RWPE1 (cell line): Measurements from ENCODE around the gene CUL9.

Experiments used
- CTCF ChIA-PET: fragments of 350-600 bp; sonication (Branson Sonifier 250); formaldehyde crosslinking; extraction: SDS; loops from one replicate; lab custom pipeline; 2021; lab: Yijun Ruan, JAX
- POLR2A ChIA-PET: fragments of 400-600 bp; formaldehyde crosslinking; extraction: SDS; loops from one replicate; lab custom pipeline; 2020; ENCODE audit warnings: antibody characterized with exemption; ENCODE audit not compliant: low non-redundant PET; lab: Yijun Ruan, JAX
- DNase-seq: peaks from one replicate; pipeline ENCODE4 v3.0.0; 2012; ENCODE audit warnings: low spot score
- H3K27ac ChIP-seq: fragments of 450-650 bp; 2 replicates; pipeline ENCODE4 v1.5.1; 2017
- CTCF ChIP-seq: fragments of 450-650 bp; conservative IDR thresholded peaks from 2 replicates; pipeline ENCODE4 v1.5.1; 2017; ENCODE audit warnings: low read depth, mild to moderate bottlenecking

The CUL9 gene

DNA sequence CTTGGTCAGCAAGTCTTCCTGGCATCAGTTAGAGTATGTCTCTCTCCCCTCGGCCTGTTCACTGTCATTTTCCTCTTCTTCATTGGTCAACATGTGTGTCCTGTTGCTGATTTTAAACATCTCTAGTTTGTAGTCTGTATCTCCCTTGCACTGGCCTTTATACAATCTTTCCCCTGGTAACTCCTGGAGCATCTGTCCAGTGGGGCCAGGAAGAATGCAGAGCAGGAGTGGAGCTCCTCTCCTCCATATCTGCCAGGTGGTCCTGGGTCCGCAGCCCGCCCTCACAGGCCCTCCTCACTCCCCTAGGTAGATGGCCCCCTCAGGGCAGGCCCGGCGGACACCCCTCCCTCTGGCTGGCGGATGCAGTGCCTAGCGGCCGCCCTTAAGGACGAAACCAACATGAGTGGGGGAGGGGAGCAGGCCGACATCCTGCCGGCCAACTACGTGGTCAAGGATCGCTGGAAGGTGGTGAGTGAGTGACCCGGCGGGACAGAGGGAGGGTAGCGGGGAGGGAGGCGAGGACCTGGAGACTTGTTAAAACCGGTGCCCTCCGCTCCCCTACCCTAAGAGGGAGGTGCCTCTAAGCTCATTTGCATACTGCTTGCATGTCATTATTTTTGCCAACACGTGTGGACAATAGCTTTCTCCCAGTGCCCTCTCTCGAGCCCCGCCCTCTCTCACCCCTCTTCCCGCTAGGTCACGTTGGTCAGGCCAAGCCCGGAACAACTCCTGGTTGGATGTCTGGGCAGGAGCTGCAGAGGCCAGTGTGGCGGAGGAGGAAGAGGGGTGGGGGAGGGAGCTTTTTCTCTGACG lies 64.5 kb downstream of the CUL9 start:
- ChIA-PET CTCF (no interaction called here), POLR2A (no interaction called here)
- no peak for TF ChIP-seq CTCF
- no peak for DNase-seq
- H3K27ac ChIP-seq, result no peak overlapping the region

DNA sequence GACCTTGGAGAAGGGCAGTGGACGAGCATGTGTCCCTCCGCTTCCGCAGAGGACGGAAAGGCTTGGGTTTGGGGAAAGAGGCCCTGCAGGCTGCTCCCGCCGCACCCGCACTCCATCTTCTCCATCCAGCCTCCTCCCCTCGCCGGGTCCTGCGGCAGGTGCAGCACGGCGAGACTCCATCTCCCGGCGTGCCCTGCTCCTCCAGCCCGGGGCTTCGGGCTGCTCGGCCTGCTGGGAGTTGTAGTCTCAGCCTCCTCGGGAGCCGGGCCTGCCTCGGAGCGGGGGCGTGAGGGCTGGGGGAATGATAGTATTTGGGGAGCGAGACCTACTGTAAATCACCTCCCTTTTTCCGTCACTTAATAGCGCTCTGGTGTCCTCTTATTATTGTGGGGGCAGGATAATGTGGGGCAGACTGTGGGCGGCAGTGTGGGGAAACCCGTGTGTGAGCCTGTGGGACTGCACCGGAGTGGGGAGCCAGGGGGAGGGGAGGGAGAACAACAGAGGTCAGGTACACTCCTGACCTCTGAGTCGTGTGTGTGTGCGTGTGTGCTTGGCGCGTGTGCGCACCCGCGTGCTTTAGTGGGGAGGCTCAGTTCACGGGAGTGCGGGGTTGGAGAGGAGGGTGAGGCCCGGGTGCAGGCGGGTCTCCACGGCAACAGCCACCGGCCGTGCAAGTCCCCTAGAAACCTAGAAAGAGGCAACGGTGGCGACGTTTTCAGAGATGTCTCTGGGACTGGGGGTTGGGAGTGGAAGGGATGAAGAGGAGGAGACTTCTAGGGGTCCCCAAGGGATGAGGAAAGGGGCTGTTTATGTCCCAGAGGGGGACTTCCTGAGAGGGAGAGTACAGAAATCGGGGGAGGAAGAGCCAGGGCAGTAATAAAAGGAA lies 65.4 kb downstream of the CUL9 start:
- CTCF ChIA-PET, result no interaction called here

GRCh38 chr6:43248101-43248500 lies 66.1 kb downstream of the CUL9 start:
- no peak overlapping the region for H3K27ac ChIP-seq
- TF ChIP-seq CTCF, result no peak
- DNase-seq, result no peak
- CTCF ChIA-PET, result no interaction called here
- POLR2A ChIA-PET, result no interaction called here

More for the DNA sequence above, 65.4 kb downstream of the CUL9 start:
- no peak for TF ChIP-seq CTCF
- DNase-seq, result peak; percentile 81
- POLR2A ChIA-PET, result no interaction called here
- no peak overlapping the region for H3K27ac ChIP-seq

DNA sequence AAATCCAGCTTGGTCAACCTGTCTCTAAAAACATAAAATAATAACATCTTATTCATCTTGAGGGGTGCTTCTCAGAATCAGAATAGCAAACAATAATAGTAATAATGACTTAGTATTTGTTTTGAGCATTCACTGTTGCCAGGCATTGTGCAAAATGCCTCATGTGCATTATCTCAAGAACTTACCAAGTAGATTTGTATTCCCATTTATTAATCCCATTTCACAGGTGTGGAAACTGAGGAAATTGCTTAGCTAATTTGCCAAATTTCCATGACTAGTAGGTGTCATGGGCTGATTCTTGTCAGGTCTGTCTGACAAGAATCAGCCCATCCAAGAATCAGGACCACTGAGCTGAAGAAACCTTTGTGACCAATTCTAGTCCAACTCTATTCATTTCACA lies 66.8 kb downstream of the CUL9 start:
- ChIA-PET POLR2A (no interaction called here), CTCF (interaction anchor here (0.5 kb wide), 1 partner anchor 258 kb away, joined by 3 read pairs; no protein-coding TSS in a partner anchor)
- TF ChIP-seq CTCF, result no peak
- no peak for DNase-seq
- no peak overlapping the region for H3K27ac ChIP-seq

DNA sequence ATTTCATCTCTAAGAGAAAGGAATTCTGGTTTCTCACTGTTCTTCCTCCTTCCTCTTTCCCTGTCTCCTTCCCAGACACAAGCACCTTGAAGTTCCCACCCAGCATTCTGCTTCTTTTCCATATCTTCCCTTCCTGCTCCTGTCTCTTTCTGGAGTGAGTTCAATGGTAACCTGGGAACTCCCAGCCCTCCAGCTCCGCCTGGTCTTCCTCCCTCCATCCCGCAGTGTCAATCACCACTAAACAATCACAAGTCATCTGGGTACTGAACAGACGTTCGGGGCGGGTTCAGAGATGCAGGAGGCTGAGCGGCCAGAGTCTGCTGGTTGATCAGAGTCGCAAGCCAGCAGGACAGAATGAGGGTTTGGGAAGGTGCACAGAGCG lies 69.0 kb downstream of the CUL9 start:
- ChIA-PET POLR2A (no interaction called here), CTCF (interaction anchor here (0.6 kb wide), 1 partner anchor 246 kb away, joined by 4 read pairs; no protein-coding TSS in a partner anchor)
- no peak overlapping the region for H3K27ac ChIP-seq
- no peak for TF ChIP-seq CTCF
- DNase-seq, result peak; percentile 42

GRCh38 chr6:43253401-43253800 lies 71.4 kb downstream of the CUL9 start:
- no peak for TF ChIP-seq CTCF
- no peak overlapping the region for H3K27ac ChIP-seq
- ChIA-PET CTCF (interaction anchor here (0.6 to 1.4 kb wide), 3 partner anchors 244 to 516 kb away, joined by 3 to 4 read pairs (median 3); no protein-coding TSS in a partner anchor), POLR2A (no interaction called here)
- no peak for DNase-seq
